NK-92 (cell line): Measurements from ENCODE around the gene FRY.
"Not testable (repeated sequence)": the region's sequence is repeated elsewhere in the genome, so short reads cannot be mapped to it uniquely, and the experiment has no call there.

Experiments used
- DNase-seq: peaks from one replicate; lab custom pipeline; 2025; ENCODE audit not compliant: unreplicated experiment; lab: John Stamatoyannopoulos, UW

FRY gene

DNA sequence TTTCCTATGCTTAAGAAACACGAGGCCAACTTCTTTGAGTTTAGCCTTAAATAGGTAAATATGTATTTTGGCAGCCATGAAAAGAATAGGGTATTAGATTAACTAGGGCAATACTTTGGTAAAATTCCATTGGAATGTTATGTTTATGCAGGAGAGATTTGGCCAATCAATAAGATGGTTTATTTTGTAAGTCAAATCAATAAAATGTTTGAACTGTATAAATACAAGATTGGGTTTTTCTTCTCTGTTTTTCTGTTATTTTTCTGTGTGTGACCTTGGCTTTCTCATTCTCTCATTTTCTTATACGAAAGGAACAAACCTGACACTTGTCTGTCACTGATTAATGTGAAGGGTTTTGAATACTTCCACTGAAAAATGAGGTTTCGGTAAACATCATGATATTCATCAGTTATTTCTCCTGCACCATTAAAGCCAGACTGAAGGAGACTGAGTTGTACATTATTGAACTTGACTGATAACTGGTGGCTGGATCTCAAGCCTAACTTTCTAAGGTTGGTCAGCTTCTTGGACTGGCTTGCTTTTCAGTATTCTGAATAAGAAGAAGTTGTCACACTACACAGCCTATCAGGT is 8.6 kb downstream of the FRY start:
- no peak for DNase-seq

DNA sequence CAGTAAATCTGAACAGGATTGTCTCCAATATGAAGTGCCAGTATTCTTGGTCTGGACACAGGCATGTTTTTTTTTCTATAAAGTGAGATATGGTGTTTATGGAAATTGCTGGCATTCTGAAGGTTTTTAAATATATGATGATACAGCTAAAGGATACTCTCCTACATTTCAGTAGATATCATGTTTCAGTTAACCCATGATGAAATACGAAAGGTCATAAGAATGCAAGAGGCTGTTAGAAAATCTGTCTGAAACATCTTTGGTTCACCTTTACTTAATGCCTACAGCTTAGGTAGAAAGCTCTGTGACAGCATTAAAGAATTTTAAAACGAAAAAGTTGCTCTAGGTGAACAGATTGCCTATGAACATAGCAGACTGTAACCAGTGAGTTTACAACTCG is 9.1 kb downstream of the FRY start:
- no peak for DNase-seq

DNA sequence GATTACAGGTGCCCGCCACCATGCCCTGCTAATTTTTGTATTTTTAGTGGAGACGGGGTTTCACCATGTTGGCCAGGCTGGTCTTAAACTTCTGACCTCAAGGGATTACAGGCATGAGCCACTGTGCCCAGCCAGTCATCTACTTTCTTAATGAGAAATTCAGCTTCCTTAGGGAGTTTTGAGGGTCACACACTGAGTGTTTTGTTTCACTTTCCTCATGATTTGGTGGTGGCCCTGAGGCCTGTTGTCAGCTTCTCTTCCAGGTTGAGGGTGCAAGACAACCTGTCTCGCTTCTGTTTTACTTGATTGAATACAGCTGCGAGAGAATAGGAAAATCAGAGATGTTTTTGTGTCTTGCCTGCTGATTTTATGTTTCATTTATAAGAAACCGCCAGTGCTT is 9.9 kb downstream of the FRY start:
- no peak for DNase-seq

DNA sequence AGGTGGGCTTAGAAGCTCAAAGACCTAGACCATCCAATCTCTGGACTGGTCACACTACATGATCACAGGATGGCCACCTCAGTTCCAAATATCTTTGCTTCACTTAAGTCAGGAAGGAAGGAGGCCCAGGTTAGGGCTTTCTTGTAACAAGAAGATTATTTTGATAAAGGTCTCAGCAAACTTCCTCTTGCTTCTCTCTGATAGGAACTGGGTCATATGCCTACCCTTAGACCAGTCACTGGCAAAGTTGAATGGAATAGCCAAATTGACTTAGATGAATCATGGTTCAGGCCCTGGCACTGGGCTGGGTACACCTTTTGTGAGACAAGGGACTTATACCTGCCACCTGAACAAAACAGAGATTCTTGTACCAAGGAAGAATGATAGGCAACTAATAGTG is 11.0 kb downstream of the FRY start:
- no peak for DNase-seq

DNA sequence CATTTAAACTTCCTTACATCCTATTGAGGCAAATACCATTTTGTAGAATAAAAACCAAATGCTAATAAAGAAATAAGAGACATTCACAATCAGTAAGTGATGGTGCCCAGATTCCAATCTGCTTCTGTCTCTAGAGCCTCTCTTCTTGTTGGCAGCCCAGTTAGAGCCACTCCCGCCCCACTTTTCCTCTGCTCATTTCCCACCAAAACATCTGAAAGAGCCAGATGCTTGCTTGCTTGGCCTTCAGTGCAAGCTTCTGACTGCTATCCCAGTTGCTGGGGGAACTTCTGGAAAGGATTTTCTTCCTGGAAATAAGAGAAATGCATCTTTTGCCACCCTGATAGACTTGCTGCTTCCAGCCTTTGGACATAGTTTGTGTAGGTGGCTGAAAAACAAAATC is 12.9 kb downstream of the FRY start:
- DNase-seq = no peak

DNA sequence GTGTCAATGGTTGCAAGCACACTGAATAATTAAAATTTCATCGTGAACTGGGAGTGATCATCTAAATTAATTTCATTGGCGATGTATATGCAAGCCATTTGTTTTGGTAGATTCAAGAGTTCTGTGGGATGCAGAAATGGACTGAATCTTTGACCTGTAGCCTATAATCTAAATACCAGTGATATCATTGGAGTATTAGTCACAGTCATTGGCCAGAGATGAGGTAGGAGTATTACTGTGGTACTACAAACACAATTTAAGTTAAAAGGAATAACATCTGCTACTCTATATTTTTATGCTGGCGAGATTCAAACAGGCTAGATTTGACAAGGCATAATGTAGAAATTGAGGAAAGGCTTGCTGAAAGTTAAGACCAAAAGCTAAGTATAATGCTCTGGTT is 14.0 kb downstream of the FRY start:
- no peak for DNase-seq

DNA sequence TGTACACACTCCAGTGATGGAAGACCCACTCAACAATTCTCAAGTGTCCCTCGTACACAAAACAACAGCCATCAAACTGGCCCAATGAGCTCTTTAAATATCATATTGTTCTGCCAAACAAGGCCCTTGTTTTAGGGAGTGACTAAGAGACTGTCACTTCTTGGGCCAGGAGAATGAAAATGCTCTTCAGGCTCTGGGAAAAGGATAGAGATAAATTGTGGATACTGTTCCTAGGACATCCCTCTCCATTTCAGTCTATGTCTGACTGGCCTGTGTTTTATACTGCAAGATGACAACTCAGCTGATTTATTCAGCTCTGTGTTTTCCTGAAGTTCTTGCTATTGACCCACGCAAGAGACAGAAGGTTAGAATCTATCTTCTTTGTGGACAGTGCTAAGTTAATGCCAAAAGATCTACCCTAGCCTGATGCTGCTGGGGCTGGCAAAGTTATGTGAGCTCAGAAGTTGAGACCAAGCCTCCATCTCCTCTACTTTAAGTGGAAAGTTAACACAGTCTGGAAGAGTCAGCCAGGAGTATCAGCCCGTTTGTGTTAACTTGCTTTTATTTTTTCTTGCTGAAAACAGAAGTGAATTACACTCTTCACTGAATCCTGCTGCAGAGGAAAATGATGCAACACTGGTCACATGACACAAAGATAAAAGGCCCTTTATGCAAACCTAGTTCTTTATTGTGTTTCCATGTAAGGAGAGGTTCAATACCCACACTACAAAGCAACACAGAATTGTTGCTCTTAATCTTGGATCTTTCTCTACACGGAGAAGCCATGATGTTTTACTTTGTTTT is 14.6 kb downstream of the FRY start:
- no peak for DNase-seq

DNA sequence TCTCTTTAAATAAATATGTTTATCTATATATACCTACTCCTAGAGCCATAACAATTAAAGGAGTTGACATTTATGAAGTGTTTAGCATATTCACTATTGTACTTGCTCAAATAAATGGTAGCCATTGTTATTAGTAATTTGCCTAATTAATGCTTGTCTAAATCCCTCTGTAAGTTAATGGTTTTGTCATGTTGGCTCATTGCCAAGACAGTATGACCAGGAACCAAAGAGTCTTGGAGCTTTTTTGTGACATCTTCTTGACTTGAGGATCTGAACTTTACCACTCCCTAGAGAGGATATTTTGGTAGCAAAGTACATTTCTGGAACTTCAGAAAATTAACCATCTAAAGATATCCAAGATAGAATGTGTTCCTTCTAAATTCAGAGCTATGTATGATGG is 15.5 kb downstream of the FRY start:
- DNase-seq = no peak

DNA sequence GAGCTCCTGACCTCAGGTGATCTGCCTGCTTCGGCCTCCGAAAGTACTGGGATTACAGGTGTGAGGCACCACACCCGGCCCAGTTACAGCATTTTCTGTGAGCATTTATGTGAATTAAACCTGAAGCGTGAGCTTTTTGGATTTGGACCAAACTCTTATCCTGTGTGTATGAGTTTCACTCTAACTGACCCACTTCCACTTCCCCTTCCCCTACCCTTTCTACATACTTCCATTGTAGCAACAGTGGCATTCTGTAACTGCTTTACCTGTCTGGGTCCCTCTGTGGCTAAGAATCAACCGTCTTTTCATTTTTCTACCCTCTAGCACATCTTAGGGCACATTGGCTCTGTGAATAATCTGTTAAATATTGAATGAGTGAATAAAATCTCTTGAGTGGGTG is 16.2 kb downstream of the FRY start:
- no peak for DNase-seq

DNA sequence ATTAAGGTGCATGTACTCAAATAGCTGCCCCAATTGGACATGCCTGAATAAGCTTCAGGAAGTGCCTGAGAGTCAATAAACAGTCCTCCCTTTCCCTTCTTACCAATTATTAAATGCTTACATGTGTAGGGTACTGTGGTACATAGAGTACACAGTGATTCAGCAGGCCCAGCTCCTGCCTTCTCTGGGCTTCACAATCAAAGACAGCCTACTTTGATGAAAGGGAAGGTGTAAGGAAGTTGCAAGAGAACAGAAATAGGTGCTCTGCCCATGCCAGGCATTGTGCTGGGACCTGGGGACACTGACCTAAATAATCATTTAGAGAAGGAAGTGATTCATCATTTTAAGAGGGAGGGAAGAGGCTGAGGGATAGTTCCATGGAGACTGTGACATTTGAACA is 17.2 kb downstream of the FRY start:
- DNase-seq = no peak

DNA sequence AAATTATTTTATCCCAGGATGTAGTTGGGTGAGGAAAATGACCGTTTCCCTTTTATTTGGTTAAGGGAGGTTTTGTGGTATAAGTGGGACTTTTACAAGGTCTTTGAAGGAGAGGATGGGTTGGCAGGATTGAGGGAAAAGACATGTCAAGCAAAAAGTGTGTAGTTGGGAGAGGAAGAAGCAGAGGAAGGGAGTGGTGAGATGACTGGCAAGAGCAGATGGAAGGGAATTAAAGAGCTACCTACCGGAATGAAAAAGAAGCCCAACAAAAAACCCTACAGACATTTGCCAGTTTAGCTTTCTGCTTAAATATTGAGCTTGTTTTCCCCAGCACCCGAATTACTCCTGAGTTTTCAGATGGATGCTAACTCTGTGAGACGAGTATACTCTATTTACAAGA is 19.6 kb downstream of the FRY start:
- no peak for DNase-seq

DNA sequence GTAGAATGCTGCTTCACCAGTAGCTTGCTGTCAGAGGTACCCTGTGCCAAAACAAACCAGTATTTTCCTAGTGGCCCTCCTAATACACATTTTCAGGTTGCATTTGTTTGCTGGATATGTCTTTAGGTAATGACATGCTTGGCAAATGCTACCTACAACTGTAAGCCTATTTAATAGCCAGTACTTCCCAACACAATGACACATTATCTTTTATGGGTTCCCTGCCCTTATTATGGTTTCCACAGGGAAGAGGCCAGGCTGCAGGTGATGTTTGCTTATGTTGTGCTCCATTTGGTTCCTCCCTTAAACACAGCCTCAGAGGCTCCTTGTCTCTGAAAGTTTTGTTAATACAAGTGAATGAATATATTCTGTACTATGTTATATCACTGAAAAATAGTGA is 24.7 kb downstream of the FRY start:
- DNase-seq = no peak

DNA sequence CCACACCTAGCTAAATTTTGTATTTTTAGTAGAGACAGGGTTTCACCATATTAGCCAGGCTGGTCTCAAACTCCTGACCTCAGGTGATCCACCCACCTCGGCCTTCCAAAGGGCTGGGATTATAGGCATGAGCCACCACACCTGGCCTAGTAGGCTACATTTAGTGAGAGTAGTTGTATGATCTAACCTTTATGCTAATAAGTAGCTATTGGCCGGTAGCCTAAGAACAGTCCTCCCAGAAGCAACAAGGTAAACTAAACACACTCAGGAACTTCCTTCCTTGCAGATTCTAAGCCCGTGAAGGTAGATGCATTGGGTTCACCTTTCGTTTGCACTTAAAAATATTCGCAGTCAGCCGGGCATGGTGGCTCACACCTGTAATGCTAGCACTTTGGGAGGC is 25.8 kb downstream of the FRY start:
- not testable (repeated sequence) for DNase-seq

DNA sequence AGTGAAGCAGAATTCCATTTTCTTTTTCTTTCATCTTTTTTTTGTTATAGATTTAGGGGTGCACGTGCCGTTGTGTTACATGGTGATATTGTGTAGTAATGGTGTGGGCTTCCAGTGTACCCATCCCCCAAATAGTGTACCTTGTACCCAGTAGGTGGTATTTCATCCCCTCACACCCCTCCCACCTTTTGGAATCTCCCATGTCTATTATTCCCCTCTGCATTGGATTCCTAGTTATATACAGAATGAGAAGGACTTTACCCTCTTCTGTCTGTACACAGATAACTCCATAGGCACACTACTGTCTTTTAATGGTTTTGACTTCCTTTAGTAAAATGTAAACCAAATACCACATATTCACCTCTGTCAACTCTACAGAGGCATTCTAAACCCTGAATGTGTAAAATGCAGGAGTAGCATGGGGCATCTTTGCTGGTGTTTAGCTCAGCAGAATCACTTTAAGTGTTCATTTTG is 28.0 kb downstream of the FRY start:
- DNase-seq = no peak

DNA sequence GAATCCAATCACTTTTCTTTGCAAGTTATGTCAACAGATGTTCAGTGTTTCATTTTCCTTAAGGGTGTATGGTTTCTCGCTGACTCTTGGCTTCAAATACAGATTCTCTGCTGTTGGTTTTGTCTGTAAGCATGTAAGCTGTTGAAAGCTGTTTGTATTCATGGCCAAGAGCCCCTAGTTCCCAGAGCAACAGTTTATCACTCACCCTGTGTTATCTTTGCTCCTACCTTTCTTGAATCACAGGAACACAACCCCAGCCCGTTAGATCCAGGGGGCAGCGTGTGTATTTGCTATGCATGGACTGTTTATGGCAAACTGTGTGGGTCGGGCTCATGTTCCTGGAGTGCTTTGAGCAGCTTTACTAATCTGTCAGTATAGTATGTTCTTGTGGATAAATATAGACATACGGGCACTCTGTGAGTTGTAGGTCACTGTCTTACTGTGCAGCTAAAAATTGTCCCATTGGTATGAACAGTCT is 28.9 kb downstream of the FRY start:
- no peak for DNase-seq

DNA sequence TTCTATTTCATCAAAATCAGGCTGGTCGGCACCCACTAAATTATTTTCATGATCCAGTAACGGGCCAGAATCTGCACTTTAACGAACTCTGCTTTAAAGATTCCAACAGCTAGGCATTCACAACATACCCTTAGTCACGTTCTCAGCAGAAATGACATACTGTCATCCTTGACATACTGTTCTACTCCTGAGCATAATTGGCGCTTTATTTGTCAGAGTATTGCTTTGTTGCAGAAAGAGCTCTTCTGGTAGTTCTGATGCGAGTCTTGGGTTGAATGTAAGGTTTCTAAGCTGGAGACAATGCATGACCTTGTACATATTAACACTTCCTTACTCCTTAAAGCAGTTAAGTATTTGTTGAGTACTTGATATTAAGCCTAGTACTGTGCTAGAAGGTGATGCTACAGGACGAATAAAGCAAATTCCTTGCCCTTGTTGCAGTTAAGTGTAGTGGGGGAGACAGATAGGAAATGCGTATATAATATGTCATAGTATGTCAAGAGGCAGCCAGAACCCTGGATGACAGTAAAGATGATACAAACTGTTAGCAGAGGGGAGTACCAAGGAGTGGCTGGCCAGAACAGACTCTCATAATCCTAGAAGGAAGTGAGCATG is 32.2 kb downstream of the FRY start:
- no peak for DNase-seq

DNA sequence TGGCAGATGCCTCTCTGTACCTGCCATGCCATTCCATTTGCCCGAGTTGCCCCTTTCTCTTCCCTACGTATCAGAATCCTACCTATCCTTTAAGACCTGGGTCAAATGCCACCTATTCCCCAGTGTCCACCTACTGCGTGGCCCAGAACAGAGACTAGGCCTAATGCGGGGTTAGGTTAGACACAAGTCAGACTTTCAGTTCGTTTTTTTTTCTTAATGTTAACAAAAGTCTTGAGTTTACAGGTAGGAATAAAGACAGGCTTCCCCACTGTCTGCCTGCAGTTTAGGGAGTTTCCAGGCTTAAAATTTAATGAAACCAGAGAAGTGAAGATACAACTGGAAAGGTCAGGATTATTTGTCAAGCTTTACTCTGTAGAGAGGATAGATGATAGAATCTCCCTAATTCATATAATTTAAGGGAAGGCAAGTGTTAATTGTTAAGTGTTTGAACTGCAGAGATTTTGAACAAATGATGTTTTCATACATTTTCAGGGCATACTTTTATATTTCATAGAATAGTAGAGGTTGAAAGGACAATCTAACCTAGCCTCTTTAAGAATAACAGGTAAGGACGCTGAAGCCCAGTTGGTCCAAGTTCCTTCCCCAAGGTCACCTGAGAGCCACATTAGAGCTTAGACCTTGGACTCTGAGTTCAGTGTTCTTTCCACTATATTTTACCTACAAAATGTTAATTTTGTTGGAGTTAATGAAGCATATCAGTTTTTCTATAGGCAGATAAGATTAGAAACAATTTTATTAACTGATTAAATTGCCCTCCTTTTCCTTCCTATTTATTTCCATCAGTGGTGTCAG is 35.8 kb downstream of the FRY start:
- no peak for DNase-seq

DNA sequence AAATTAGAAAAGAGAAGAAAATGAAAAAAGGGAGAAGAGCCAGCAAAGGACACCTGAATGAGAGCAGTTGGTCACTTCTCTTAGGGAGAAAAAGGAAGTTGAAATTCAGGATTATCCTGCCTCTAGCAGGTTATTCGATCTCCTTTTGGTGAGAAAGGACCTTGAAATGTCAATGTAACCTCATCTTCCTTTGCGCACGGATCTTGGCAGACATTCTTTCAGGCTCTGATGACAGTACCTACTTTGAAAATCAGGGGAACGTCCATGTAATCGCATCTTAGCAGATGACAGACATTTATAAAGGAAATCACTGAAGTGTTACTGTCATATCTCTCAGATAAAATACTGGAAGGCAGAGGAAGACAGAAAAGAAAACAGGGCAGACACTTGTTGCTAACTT is 36.7 kb downstream of the FRY start:
- DNase-seq = no peak

DNA sequence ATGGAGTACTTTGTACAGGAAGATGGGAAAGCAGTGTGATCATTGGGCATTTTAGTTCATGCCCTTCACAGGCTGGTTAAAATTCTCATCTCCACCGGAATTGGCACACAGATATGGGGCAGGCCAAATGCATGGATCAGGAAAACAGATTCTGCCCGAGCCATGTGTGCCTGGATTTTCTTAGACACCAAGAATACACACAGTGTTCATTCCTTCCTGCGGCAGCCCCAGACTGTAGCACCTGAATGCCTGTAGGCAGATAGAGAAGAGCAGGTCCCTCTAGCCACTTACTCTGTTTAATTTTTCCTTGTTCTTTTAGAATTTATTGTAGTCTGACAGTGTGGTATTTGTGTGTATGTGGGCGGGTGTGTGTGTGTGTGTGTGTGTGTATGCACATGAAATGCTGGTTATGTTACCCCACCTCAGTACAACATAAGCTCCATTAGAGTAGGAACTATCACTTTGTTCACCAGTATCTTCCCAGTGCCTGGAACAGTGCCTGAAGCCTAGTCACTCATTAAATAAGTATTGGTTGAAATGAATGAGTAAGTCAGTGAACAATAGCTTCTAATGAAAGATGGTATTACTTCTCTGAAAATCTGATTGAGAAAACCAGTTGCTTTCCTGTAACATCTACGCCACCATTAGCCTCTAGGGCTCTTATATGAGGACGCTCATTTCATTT is 41.7 kb downstream of the FRY start:
- DNase-seq = no peak

DNA sequence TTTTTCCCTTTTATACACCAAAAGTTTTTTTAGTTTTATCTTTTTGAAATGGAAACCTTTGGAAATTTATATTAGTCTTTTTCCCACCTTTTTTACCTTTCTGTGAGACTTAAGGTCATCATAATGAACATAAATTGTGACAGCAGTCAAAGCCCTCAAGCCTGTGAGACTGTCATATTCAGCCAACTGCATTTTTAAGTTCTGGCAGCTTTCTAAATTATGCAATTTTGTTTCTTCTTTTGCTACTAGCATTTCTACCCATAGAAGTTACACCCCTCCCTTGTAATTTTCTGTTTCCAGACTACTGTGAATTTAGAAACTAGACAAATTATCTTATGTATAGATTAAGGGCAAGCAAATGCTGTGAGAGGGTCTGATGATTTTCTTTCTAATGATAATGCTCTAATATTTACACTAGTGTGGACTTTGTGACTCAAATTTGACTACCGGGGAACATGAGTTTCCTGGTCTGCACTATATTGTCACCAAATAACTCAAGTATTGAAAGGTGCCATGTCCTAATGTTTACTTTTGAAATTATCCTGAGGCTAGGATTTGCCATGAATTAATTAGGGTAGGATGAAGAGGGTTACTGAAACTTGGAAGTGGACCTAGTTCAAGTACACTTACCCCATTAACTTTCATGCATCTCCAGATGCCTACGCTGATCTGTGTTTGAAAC is 43.7 kb downstream of the FRY start:
- DNase-seq = no peak
